Central memory CD8-positive, alpha-beta T cell (primary cell): ENCODE data around the gene TFF3.
A peak's percentile ranks its signal among the peaks of the same experiment; 100 is the strongest.

Source experiments
- ATAC-seq: fragments of 150-1000 bp; cut with Tn5 transposase; replicated peaks from 2 replicates; pipeline ENCODE4 v1.10.0; 2022; ENCODE audit warnings: mild to moderate bottlenecking, moderate FRiP score, moderate number of reproducible peaks; ENCODE audit not compliant: poor library complexity, severe bottlenecking; ENCODE audit errors: extremely low read depth
- DNase-seq, 2 donors: peaks; one replicate each; pipeline ENCODE4 v3.0.0; 2021; ENCODE audit warnings: low spot score in 2 of 2
- H3K27ac Mint-ChIP-seq: one replicate; pipeline ENCODE4 v1.8.0; 2022; ENCODE audit warnings: low read depth, mild to moderate bottlenecking, moderate library complexity, mixed read lengths
- H3K27me3 Mint-ChIP-seq: one replicate; pipeline ENCODE4 v1.8.0; 2022; ENCODE audit warnings: mixed read lengths
- H3K36me3 Mint-ChIP-seq: one replicate; pipeline ENCODE4 v1.8.0; 2022; ENCODE audit warnings: mild to moderate bottlenecking, moderate library complexity, mixed read lengths; ENCODE audit not compliant: insufficient read depth
- H3K4me1 Mint-ChIP-seq: one replicate; pipeline ENCODE4 v1.8.0; 2022; ENCODE audit warnings: mixed read lengths
- H3K4me3 Mint-ChIP-seq: one replicate; pipeline ENCODE4 v1.8.0; 2022; ENCODE audit warnings: mild to moderate bottlenecking, moderate library complexity, mixed read lengths
- H3K9me3 Mint-ChIP-seq: one replicate; pipeline ENCODE4 v1.8.0; 2022; ENCODE audit warnings: mixed read lengths

The TFF3 gene

GRCh38 chr21:42343556-42343955 is 28.3 kb upstream of the TFF3 start:
- no peaks in the 10 kb centered on the region for H3K9me3 Mint-ChIP-seq
- DNase-seq, result no peak
- no peak overlapping the region for H3K27ac Mint-ChIP-seq
- no peak for ATAC-seq
- H3K36me3 Mint-ChIP-seq, result no peaks in the 10 kb centered on the region
- H3K4me3 Mint-ChIP-seq, result no peak overlapping the region
- H3K4me1 Mint-ChIP-seq, result no peaks in the 10 kb centered on the region
- peaks cover 6% of the 10 kb centered on the region for H3K27me3 Mint-ChIP-seq

GRCh38 chr21:42343101-42343500 is 27.9 kb upstream of the TFF3 start:
- DNase-seq (no peak), ATAC-seq (no peak)
- Mint-ChIP-seq H3K36me3 (no peaks in the 10 kb centered on the region), H3K4me1 (peaks cover 1% of the 10 kb centered on the region), H3K27me3 (peaks cover 6% of the 10 kb centered on the region), H3K4me3 (no peak overlapping the region), H3K27ac (no peak overlapping the region), H3K9me3 (no peaks in the 10 kb centered on the region)

DNA sequence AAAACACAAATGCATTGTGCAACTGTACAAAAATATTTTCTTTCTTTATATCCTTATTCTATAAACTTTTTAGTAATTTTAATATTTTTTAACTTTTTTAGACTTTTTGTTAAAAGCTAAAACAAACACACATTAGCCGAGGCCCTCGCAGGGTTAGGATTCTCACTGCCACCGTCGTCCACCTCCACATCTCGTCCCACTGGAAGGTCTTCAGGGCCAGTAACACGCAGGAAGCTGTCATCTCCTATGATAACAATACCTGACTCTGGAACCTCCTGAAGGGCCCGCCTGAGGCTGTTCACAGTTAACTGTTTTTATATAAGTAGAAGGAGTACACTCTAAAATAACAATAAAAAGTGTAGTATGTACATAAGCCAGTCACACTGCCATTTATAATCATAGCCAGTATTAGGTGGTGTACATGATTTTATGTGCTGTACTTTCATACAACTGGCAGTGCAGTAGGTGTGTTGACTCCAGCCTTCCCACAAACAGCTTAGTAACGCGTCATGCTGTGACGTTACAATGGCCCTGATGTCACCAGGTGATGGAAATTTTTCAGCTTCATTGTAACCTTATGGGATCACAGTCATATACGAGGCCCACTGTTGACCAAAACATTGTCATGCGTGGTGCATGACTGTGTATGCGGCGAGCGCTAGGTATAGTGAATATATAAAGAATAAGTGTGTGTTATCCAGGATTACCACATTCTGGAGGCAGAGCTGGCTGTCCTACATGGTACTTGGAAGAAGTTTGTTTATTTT is 26.8 kb upstream of the TFF3 start:
- peaks cover 6% of the 10 kb centered on the region for H3K27me3 Mint-ChIP-seq
- no peaks in the 10 kb centered on the region for H3K36me3 Mint-ChIP-seq
- H3K9me3 Mint-ChIP-seq, result no peaks in the 10 kb centered on the region
- peaks cover 8% of the 10 kb centered on the region for H3K4me1 Mint-ChIP-seq
- H3K4me3 Mint-ChIP-seq, result no peak overlapping the region
- H3K27ac Mint-ChIP-seq, result no peak overlapping the region
- ATAC-seq (no peak), DNase-seq (no peak)

DNA sequence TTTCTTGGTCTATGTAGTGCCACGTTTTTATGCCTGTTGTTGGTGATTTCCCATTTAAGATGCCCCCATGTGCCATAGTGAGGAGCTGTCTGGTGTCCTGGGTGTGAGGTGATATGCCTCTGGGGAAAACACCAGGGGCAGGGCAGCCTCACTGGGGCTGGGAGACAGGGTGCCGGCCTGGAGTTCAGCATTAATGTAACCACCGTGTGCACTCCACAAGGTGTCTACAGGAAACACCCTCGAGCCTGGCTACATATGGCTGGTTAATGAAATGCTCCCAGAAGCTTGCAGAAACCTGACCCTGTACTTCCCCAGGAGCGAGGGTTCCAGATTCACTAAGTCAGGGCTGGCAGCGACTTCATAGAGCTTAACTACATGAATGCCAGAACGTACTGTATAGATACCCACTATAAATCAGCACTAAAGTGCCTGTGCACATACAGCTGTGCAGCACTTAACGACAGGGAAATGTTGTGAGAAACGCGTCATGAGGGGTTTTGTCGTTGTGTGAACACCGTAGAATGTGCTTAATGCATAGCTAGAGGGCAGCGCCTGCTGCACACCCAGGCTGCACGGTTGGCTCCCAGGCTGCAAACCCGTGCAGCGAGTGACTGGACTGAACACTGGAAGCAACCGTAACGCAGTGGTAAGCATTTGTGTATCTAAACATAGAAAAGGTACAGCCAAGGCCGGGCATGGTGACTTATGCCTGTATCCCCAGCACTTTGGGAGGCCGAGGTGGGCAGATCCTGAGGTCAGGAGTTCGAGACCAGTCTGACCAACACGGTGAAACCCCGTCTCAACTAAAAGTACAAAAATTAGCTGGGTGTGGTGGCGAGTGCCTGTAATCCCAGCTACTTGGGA is 25.2 kb upstream of the TFF3 start:
- no peaks in the 10 kb centered on the region for H3K9me3 Mint-ChIP-seq
- H3K27me3 Mint-ChIP-seq, result peaks cover 1% of the 10 kb centered on the region
- DNase-seq (no peak), ATAC-seq (no peak)
- no peak overlapping the region for H3K27ac Mint-ChIP-seq
- no peaks in the 10 kb centered on the region for H3K36me3 Mint-ChIP-seq
- H3K4me3 Mint-ChIP-seq, result no peak overlapping the region
- peaks cover 8% of the 10 kb centered on the region for H3K4me1 Mint-ChIP-seq

DNA sequence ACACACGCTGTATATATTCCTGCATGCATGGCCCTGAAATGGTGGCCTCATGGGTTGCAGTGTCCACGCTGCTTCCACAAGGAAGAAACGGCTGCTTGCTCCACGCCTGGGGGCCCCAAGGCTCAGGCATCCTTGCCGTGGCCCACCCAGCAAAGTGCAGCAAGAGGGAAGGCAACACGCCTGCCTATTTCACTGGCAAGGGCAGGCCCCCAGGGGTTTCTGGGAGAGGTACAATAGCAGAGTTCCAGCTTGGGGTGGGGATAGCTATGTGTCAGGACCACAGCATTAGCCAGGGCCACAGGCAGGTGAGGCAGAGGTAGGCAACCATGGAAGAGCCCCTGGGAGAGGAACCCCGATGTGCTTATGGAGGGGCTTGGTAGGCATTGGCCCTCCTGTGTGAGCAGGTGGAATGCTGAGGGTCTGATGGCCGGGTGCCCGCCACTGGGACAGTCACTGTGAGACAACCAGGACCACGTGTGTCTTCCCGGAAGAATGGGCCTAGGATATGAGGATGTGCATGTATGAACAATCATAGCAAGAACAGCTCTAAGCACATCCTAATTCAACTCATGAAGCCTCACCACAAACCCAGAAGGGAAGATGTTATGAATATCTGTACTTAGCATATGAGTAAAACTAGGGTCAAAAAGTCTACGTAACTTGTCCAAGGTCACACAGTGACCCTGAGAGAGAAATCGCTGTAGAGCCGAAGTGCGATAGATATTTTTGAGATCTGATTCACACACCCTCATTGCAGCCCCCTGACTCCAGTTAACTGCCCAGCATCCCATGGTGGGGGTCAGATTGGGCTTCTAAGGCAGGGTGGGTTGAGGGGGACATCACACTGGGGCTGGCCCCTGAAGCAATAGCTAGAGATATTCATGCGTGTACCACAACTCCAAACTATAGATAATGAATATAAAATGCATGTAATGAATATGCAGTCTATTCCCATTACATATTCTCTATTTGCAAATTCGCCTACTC is 23.8 kb upstream of the TFF3 start:
- DNase-seq (no peak), ATAC-seq (no peak)
- Mint-ChIP-seq H3K4me3 (no peak overlapping the region), H3K27ac (no peak overlapping the region), H3K9me3 (no peaks in the 10 kb centered on the region), H3K4me1 (peaks cover 8% of the 10 kb centered on the region), H3K36me3 (no peaks in the 10 kb centered on the region), H3K27me3 (peaks cover 6% of the 10 kb centered on the region)

DNA sequence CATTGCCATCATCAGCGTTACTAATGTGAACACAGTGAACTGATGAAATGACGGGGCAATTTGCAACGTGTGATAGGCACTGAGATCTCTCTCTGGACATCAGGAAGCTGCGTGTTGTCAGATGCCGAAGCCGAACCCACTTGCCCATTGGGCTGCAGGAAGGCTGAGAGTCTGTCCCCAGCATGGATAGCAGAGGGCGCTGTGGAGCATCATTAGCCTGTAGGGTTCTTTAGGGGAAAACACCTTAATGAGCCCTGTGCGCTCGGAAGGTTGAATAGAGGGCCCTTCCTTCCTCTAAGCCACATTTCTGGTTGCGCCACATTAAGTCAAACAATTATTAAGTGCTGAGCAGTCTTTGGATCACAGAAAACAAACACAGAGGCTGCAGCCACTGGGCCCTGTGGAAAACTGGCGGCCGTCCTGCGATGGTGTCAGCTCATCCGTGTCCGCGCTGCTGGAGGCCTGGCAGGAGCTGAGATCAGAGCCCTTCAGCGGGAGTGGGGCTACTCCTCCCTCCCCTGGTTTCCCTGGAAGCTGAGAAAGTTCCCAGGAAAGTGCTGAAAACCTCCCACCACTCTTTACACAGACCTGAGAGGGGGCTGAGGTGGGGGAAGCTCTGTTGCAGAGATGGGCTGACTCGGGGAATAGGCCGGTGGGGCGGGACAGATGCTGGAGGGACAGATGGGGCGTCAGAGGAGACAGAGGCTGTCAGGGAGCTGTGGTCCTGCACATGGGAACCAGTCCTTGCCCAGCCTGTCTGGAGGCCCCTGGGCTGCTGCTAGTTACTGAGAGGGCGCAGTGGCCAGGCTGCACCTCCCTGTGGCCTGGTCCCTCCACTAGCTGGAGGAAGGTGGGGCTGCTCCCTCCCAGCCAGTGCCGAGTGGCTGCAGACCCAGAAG is 22.9 kb upstream of the TFF3 start:
- no peak overlapping the region for H3K4me3 Mint-ChIP-seq
- peak; percentile 75 to 78 for DNase-seq

GRCh38 chr21:42337276-42337675 is 22.1 kb upstream of the TFF3 start:
- H3K27me3 Mint-ChIP-seq, result peaks cover 14% of the 10 kb centered on the region
- H3K36me3 Mint-ChIP-seq, result no peaks in the 10 kb centered on the region
- DNase-seq (no peak), ATAC-seq (no peak)
- H3K4me3 Mint-ChIP-seq, result no peak overlapping the region
- no peak overlapping the region for H3K27ac Mint-ChIP-seq
- H3K4me1 Mint-ChIP-seq, result peaks cover 8% of the 10 kb centered on the region
- peaks cover 5% of the 10 kb centered on the region for H3K9me3 Mint-ChIP-seq

More for the DNA sequence above, 22.9 kb upstream of the TFF3 start:
- H3K36me3 Mint-ChIP-seq, result no peaks in the 10 kb centered on the region
- peaks cover 8% of the 10 kb centered on the region for H3K4me1 Mint-ChIP-seq
- peak; percentile 95 for ATAC-seq
- peaks cover 14% of the 10 kb centered on the region for H3K27me3 Mint-ChIP-seq
- no peak overlapping the region for H3K27ac Mint-ChIP-seq
- H3K9me3 Mint-ChIP-seq, result no peaks in the 10 kb centered on the region

DNA sequence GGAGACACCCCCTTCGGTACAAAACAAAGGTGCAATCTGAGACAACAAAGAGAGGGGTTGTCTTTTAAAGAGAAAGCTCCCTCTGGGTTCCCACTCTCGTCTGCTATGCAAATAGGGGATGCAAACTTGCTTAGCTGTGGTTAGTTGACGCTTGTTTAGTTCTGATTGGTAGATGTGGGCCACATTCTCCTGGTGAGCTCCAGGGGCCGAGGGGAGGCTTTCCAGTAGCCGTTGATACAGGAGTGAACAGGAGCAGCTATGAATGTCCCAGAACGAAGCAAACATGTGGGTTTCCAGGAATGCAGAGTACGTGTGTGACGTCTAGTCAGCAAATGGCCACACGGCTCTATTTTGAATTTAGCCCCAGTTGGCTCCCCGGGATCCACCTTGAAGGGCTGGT is 20.8 kb upstream of the TFF3 start:
- H3K4me3 Mint-ChIP-seq, result no peak overlapping the region
- DNase-seq, result no peak
- H3K27me3 Mint-ChIP-seq, result peaks cover 25% of the 10 kb centered on the region
- no peak overlapping the region for H3K27ac Mint-ChIP-seq
- H3K9me3 Mint-ChIP-seq, result peaks cover 15% of the 10 kb centered on the region
- peaks cover 8% of the 10 kb centered on the region for H3K4me1 Mint-ChIP-seq
- ATAC-seq, result no peak
- H3K36me3 Mint-ChIP-seq, result no peaks in the 10 kb centered on the region

DNA sequence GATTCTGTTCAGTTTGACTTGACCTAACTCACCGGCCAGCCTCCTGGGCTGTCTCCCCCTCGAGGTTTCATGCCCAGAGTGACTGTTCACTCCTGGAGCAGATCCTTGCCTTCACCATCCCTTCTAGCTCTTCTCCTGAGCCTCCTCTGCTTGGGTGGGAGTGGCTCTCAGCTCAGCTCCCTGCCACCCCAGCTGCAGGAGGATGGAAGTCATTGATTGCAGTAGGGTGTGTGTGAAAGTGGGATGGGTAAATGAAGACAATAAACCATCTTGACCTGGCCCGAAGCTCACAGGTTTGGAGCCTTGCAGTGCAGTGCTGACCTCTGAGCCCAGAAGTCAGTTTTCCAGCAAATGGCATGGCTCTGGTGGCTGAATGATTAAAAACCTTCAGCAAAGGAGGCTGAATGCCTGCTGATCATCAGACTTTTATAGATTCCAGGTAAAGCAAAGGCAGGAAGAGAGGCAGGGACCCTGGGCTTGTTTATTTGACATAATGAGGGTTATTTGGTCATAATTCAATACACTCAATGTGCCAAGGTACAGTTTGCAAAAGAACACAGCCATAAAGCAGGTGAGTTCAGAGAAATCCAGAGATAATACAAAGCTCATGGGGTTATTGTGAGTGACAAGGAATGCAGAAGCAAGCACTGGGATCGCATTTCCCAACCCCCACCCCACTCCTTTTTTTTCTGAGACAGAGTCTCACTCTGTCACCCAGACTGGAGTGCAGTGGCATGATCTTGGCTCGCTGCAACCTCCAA is 17.5 kb upstream of the TFF3 start:
- peaks cover 21% of the 10 kb centered on the region for H3K9me3 Mint-ChIP-seq
- peaks cover 3% of the 10 kb centered on the region for H3K4me1 Mint-ChIP-seq
- no peak overlapping the region for H3K27ac Mint-ChIP-seq
- no peaks in the 10 kb centered on the region for H3K36me3 Mint-ChIP-seq
- ATAC-seq, result no peak
- peaks cover 31% of the 10 kb centered on the region for H3K27me3 Mint-ChIP-seq
- DNase-seq, result no peak
- no peak overlapping the region for H3K4me3 Mint-ChIP-seq

DNA sequence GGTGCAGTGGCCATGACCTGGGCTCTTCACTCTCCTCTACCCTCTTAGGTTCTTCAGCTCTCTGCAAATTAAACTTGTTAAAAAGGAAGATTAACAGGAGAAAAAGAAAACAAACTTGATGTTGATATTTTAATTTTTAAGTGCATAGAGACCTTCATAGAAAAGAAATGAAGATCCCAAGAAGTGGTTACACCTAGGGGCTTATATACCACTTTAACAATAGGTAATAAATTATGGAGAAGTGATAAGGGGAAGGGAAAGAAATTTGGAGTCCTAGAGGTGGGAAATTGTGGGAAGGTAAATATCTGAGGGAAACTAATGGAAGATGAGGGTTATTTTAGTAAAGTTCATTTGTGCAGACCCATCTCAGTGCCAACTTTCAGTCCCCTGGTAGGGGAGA is 16.5 kb upstream of the TFF3 start:
- ATAC-seq (no peak), DNase-seq (no peak)
- H3K9me3 Mint-ChIP-seq, result peaks cover 21% of the 10 kb centered on the region
- peaks cover 31% of the 10 kb centered on the region for H3K27me3 Mint-ChIP-seq
- no peaks in the 10 kb centered on the region for H3K4me1 Mint-ChIP-seq
- no peaks in the 10 kb centered on the region for H3K36me3 Mint-ChIP-seq
- no peak overlapping the region for H3K4me3 Mint-ChIP-seq
- no peak overlapping the region for H3K27ac Mint-ChIP-seq
